NCI-H82 treated with DMSO at 0.1 percent for 48 hours (cell line): ENCODE results near the gene SLC6A18.

Experiments
- DNase-seq: peaks from one replicate; lab custom pipeline; 2025; ENCODE audit not compliant: unreplicated experiment; lab: John Stamatoyannopoulos, UW

The SLC6A18 gene

GRCh38 chr5:1202026-1202797 is 23.0 kb upstream of the SLC6A18 start:
- no peak for DNase-seq

- DNase-seq, result no peak
Measured at GRCh38 chr5:1202798-1203185, 22.4 kb upstream of the SLC6A18 start.

- no peak for DNase-seq
Measured at GRCh38 chr5:1203311-1203967, 21.7 kb upstream of the SLC6A18 start.

- no peak for DNase-seq
Measured at GRCh38 chr5:1203968-1204692, 21.1 kb upstream of the SLC6A18 start.

- DNase-seq, result no peak
Measured at GRCh38 chr5:1204693-1205242, 20.4 kb upstream of the SLC6A18 start.

- no peak for DNase-seq
Measured at GRCh38 chr5:1205255-1206180, 19.7 kb upstream of the SLC6A18 start.

- no peak for DNase-seq
Measured at GRCh38 chr5:1206521-1207412, 18.4 kb upstream of the SLC6A18 start.

GRCh38 chr5:1207555-1207954 is 17.6 kb upstream of the SLC6A18 start:
- no peak for DNase-seq

GRCh38 chr5:1208221-1208742 is 16.9 kb upstream of the SLC6A18 start:
- DNase-seq, result no peak

GRCh38 chr5:1208743-1209488 is 16.3 kb upstream of the SLC6A18 start:
- no peak for DNase-seq

GRCh38 chr5:1209489-1209852 is 15.7 kb upstream of the SLC6A18 start:
- no peak for DNase-seq

GRCh38 chr5:1209896-1210776 is 15.0 kb upstream of the SLC6A18 start:
- no peak for DNase-seq

- DNase-seq, result no peak
Measured at GRCh38 chr5:1210832-1211251, 14.3 kb upstream of the SLC6A18 start.

- no peak for DNase-seq
Measured at GRCh38 chr5:1211701-1212100, 13.5 kb upstream of the SLC6A18 start.

- DNase-seq, result no peak
Measured at GRCh38 chr5:1212271-1212670, 12.9 kb upstream of the SLC6A18 start.

- DNase-seq, result no peak
Measured at GRCh38 chr5:1212881-1213280, 12.3 kb upstream of the SLC6A18 start.

GRCh38 chr5:1213508-1214162 is 11.5 kb upstream of the SLC6A18 start:
- DNase-seq, result no peak
